HG02885 (cell line): ENCODE data around the gene MYRIP.
"Not testable (repeated sequence)": the region's sequence is repeated elsewhere in the genome, so short reads cannot be mapped to it uniquely, and the experiment has no call there.

Experiments used
- ATAC-seq: cut with Tn5 transposase; IDR thresholded peaks from one replicate; pipeline ENCODE4 v1.9.1; 2021; ENCODE audit warnings: mild to moderate bottlenecking; ENCODE audit not compliant: unreplicated experiment, poor library complexity

The MYRIP gene

DNA sequence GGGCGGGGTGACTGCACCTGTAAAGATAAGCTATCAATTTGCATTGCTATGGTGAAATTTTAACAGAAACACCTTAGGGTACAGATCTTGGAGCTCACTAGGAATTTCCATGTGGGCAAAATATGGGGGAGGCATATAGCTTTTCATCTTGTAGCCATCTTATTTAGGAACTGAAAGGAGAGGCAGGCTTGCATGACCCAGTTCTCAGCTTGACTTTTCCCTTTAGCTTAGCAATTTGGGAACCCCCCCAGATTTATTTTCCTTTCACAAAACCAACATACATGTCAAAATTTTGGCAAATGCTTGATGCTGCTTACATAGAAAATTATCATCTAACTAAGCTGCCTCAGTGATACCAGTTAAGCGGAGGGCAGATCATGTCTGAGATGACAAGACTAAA is 445.1 kb downstream of the MYRIP start:
- no peak for ATAC-seq

DNA sequence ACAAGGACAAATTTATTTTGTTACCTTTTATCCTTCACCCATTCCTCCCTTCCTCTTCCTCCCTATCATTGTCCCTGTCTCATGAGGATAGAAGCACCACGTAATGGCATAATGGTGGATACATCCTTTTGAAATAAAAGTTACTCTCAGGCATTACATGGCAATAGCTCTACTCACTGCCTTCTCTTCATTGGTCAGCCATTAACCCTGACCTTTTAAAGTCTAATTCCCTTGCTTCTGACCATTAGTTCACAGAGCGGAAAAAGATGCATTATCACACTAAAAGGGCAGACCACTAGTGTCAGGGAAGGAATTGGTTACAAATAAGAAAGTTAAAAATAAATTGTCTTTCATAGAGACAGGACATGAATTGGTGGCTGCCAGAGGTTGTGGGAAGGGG is 445.5 kb downstream of the MYRIP start:
- ATAC-seq: no peak

DNA sequence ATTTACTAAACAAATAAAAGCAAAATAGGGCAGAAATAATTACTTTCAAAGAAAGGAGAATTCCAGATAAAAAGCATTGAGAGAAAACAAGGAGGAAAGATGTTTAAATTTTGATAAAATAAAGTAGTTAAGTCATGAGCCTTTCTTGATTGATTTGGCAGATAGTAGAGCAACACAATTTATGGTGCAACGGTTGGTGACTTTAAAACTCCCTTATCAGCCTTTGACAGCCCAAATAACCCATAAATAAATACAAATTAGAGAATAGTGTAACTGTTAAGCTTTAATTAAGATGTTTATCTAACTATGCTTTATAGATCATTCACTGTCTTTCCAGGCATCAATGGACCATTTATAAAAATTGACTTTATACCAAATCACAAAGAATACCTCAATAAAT is 446.1 kb downstream of the MYRIP start:
- ATAC-seq: no peak

DNA sequence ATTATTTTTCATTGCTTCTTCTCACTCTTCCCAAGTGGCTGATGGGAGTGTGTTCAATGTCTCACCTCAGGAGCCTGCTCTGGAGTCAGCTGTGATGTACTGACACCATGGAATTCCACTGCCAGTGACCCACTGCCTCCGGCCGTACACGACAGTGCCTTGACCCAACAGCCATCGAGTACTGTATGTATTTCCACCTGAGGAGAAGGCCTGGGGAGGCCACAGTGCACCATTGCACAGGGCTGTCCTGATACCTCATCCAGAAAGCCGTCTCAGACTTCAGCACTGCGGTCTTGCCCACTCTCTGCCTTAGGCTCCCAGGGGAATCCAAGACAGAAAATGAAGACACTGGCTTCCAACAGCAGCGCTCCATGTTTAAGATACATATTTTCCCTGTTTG is 448.7 kb downstream of the MYRIP start:
- ATAC-seq: no peak

DNA sequence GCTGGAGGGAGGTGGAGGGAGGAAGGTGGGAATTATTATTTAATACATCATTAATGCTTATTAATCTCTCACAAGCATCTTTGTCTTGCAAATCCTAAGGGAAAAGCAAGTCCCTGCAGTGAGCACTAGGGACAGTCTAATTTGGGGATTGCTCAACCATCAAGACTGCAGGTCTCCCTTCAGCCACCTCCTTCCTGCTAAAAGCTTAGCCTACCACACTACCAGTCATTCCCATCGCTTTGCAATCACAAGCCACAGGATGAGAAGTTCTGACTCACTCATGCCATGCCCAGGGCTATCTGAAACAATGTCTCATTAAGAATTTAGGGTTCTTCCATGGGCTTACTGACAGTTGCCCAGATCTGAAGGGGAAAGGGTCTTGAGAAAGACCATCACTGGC is 449.1 kb downstream of the MYRIP start:
- no peak for ATAC-seq

DNA sequence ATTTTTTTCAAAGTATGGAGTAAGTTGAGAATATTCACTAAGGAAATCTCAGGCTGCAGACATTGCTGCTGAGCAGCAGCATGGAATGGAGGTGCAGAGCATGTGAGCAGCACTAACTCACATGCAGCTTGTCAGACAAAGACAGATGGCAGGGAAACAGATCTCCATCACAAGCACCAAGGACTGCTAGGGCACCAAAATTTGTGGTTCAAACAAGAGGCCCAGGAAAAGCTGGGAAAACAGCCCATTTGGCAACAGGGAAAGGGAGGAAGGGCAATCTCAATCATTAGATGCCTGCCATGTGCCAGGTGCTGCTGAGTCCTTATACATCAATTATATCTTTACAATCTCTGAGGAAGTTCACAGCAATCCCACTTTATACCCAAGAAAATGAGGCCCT is 452.9 kb downstream of the MYRIP start:
- ATAC-seq: no peak

DNA sequence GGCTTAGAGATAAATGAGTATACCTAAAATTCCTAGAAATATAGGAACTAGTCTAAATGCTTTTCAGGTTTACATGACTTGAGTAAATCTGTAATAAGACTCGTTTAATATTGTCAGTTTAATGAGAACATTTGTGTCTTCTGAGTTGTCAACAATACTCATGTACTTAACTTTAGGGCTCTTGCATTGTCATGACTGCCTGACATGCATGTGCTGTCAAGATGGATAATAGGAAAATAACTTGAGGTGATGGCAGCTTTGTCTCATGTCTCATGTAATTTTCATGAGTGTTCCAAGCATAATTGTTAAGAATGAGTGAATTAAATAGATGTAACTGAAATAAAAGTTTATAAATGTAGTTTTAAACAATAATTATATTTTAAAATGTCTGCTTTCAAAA is 455.0 kb downstream of the MYRIP start:
- no peak for ATAC-seq

DNA sequence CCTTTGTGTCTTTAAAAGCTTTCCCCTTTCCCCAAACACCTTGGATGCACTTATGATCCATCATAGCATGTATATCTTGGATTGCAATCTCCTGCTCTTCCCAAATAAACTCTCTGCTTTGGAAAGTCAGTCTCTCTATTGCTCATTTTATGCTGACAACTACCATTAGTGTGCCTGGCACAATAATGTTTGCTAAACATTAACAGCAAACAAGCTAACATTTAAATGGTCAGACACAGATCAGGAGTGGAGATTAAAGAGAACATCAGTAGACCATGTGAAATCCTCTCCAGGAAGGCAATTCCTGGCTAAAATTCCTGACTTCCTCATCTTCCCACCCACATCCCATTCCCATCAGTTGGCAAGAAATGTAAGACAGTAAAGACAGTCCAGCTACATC is 455.8 kb downstream of the MYRIP start:
- ATAC-seq: no peak

DNA sequence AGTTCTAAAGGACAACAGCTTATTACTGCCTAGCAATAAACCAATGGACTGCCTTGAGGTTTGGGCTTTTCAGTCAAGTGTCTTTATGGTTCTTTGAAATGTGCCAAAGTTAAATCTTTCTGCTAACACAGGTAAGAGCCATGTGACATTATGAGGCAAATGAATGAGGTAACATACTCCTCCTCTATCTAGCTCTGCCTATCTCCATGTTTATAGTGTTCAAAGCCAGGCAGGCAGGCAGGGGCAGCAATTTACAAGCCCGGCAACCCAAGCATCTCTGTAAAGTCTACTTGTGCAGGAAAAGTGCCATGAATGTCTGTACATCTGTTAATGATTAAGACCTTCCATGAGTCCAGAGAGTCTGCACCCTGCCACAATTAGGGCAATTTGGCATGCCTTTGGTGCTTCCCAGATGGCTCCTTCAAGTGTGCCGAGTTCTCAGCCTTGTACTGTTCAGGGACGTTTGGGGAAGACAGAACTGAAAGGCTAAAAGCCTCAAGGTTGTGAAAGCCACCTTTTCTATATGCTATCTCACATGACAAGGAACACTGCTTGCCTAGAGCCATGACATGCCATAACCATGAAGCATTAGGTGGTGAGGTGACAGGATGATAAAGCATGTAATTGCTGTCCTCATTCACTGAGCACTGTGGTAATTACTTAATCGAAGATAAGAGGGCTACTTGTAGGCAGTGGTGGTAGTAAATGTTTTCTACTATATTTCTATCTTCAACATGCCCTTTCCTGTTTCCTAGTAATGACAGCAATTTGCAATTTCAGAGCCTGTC is 458.7 kb downstream of the MYRIP start:
- no peak for ATAC-seq

DNA sequence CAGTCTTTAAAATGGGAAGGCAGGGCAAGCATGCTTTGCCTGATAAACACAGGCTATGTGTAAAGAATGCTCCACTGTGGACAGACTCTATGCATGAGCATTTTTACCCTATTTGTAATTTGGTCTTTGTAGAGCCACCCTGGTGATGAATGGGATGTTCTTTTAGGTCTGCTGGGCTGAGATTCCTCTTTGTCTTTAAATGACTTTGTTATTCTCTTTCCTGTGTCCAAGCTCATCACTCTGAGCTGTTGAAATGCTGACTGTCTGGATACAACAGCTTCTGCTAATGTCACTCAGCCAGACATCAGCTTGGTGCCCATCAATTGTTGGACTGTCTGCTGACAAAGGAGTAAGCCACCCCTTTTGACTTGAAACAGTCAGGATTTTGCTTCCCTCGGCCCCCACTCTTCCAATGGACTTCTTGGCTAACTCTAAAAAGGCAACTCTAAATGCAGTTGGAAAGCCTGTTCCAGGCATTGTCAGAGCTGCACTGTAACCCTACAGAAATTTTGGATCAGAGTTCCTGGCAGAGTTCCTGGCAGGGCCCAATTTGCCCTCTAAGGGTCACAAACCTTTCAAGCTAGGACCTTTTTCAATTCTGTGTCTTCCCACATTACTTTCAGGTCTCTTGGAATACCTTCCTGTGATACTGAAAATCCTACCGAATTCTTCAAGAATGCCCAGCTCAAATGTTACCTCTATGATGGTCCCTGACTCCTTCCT is 459.6 kb downstream of the MYRIP start:
- ATAC-seq: no peak

DNA sequence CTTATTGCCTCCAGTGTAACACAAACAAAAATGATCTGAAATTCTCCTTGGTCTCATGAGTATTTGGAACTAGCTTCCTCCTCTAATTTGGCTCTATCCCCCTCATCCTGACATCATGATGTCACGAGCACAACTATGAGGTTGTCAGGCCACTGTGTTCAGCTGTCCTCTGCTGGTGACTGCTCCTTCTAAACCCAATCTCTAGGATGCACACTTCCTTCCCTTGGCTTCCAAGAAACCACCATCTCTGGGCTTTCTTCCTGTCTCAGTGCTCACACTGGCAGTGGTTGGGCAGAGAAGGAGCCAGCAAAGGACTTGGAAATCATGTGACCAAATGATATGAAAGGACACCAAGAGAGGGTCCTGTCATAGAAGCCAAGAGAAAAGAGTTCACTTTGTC is 469.4 kb downstream of the MYRIP start:
- no peak for ATAC-seq

DNA sequence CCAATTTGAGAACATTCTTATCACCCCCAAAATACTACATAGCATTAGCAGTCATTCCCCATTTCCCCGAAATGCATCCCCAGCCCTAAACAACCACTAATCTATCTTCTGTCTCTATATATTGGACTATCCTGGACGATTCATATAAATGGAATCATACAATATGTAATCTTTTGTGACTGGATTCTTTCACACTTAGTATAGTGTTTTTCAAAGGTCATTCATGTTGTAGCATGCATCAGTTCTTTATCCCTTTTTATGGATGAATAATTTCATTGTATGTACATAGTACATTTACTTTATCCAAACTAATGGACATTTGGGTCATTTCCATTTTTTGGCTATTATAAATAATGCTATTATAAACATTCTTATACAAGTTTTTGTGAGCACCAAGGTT is 472.6 kb downstream of the MYRIP start:
- ATAC-seq: no peak

DNA sequence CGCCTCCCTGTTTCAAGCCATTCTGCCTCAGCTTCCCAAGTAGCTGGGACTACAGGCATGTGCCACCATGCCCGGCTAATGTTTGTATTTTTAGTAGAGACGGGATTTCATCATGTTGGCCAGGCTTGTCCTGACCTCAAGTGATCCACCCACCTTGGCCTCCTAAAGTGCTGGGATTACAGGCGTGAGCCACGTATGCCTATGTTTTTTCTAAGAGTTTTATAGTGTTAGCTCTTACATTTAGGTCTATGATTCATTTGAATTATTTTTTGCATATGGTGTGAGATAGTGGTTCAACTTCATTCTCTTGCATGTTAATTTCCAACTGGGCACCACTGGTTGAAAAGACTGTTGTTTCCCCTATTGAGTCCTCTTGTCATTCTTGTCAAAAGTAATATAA is 473.6 kb downstream of the MYRIP start:
- not testable (repeated sequence) for ATAC-seq

DNA sequence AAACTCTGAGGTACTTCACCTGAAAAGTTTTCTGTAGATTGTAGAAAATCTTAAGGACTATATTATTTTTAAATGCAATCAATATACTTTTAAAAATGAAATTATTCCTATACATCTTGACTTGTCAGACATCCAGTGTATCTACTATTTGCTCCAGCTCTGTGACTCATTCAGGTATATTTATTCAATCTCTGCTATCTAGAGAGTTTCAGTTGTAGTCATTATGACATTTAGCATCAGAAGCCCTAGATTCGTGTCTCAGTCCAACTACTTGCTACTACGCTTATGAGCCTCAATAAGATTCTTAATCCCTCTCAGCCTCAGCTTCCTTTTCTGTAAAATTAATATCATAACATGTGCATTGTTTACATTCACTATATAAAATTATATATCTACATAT is 477.8 kb downstream of the MYRIP start:
- no peak for ATAC-seq

DNA sequence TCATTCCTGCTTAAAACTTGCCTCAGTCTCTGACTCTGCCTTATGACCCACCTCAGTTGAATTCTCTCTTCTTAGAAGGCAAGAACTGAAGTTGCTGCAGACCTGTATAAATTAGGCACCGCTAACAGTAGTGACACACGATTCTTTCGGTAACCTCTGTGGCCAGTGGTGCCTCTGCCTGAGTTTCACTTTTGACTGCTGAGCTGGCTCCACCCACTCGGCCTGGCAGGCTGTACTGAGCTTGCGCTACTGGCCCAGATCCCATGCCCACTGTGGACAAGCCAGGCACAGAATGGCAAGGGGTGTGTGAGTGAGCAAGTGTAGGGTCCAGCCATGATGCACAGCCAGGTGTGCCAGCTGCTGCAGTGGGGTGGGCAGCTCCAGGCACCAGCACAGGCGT is 481.0 kb downstream of the MYRIP start:
- no peak for ATAC-seq

DNA sequence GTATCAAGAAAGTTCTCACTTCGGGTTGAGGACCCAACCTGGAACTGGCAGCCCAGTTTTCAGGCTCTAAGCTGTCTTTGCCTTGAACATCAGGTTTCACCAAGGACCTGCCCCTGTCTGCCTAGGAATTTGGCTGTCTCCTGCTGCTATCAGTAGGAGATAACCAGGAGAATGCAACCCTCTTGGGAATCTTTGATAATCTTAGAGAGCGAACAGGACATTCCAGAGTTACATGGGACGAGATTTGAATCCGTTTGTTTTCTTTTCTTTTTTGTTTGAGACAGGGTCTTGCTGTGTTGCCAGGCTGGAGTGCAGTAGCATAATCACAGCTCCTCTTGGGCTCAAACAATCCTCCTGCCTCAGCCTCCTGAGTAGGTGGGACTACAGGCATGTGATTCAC is 482.1 kb downstream of the MYRIP start:
- ATAC-seq: no peak

DNA sequence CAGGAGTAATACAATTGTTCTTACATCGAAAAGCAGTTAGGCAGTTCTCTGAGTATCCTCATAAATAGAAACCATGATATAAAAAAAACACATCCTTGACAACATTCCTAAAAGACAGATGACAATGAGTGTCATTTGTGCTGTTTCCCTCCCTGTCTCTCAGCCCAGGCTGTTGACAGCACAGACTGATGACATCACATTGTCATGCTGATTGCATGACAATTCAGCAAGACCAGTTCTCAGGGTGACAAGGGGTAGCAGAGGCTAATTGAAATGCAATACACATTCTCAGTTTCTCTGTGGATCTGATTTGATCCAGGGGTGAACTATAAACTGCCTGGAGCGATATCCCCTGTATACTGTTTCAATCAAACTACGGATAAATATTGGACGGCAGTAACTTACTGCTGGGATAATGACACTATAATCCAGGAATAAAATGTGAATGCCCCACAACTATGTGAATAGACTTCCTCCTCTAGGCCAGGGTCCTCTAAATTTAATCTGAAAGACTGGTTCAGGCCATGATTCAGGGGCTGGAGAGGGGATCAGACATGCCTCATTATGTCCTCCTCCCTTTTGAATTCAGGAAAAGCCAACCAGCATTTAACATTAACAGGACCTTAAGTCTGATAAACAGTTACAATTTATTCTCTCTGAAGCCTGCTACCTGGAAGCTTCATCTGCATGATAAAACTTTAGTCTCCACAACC is 483.4 kb downstream of the MYRIP start:
- ATAC-seq: no peak

DNA sequence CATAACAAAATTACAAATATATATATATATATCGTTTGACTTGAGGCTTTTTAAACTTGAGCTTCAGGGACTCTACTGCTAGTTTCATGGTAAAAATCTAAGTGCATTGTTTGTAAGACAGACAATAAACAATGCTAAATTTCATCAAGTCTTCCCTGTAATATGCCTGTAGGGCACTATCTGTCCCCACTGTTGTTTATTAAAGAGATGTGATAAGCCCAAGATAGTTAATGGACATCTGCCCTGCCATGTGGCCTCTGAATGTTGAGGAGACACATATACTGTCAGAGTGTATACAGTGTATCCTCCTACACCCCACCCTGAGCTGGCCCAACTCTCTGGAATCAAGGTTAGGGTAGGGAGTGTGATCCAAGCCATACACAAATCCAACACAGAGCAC is 485.0 kb downstream of the MYRIP start:
- ATAC-seq: no peak

DNA sequence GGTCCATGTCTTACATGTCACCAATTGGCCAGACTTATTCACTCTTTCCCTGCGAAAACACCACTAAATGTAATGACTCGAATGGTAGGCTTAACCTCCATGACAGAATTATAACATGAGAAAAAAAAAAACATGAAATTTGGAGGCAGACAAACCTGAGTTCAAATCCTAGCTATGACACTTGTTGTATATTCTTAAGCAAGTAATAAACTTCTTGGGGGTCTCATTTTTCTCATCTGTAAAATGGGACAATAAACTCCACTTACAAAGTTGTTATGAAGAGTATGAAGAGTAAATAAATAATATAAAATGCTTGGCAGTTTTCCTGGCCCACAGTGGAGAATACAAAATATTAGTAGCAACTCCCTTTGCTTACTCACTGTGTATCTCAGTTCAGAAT is 488.7 kb downstream of the MYRIP start:
- no peak for ATAC-seq

DNA sequence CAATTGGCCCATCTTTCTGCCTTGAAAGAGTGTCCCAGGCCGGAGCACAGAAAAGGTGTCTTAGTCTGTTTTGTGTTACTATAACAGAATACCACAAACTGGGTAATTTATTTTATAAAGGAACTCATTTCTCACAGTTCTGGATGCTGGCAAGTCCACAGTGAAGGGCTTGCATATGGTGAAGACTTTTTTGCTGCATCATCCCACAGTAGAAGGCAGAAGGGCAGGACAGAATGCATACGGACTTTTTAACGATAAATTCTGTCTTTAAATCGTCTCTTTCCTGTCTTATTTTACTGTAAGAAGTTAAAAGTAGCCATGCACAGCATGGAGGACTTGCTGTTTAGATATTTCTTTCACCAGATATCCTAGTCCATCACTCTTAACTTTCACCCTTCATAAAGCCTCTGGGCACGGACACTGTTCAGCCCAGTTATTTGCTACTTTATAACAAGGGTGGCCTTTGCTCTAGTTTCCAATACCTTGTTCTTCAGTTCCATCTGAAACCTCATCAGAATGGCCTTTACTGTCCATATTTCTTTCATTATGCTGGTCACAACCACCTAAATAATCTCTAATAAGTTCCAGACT is 489.8 kb downstream of the MYRIP start:
- ATAC-seq: no peak

DNA sequence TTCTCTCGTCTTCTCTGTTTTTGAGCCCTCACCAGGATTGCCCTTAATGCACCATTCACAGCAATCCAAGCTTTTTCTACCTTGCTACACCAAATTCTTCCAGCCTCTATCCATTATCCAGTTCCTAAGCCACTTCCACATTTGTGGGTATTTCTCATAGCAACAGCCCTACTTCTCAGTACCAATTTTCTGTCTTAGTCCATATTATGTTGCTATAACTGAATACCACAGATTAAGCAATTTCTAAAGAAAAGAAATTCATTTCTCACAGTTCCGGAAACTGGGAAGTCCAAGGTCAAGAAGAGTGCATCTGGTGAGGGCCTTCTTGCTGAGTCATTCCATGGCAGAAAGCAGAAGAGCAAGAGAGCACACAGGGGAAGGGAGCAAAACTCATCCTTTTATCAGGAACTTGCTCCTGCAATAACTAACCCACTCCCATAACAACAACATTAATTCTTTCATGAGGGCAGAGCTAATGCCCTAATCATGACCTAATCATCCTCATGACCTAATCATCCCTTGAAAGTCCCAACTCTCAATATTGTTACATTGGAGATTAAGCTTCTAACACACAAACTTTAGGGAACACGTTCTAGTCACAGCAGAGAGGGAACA is 490.4 kb downstream of the MYRIP start:
- no peak for ATAC-seq
